Activated naive CD4-positive, alpha-beta T cell treated with anti-CD3 and anti-CD28 coated beads, Interleukin-2, amount 50 U/mL, for 16 hours (primary cell): ENCODE measurements around the gene PTGER2.

Source experiments
- DNase-seq: peaks from one replicate; pipeline ENCODE4 v3.0.0-alpha.2; 2020

The PTGER2 gene, protein sequence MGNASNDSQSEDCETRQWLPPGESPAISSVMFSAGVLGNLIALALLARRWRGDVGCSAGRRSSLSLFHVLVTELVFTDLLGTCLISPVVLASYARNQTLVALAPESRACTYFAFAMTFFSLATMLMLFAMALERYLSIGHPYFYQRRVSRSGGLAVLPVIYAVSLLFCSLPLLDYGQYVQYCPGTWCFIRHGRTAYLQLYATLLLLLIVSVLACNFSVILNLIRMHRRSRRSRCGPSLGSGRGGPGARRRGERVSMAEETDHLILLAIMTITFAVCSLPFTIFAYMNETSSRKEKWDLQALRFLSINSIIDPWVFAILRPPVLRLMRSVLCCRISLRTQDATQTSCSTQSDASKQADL

GRCh38 chr14:52313903-52314594, at the start of gene PTGER2:
Gene PTGER2 (plus strand): TSS chr14:52314312. CDS start chr14:52314549, 237 bp downstream.
- peak; percentile 71 for DNase-seq

- DNase-seq, result no peak
Measured at GRCh38 chr14:52265253-52265652, 48.9 kb upstream of the PTGER2 start.

DNA sequence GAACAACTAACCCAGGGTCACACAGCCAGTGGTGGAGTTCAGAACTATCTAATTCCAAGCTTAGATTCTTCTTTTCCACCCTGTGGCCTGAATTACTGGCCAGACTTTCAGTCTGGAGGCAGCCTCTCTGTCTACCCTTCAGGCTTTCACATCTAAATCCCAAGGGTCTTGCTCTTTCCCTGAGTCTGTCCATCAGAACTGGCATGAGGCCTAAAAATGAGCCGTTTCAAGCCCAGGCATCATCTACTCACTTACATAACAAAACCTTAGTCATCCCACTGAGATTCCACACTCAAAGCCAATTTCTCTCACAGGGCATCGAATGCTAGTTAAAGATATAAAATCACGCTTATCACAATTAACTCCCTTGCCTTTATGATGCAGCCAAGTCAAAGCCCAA, 47.9 kb upstream of the PTGER2 start:
- DNase-seq, result no peak

- DNase-seq, result no peak
Measured at GRCh38 chr14:52266782-52267181, 47.3 kb upstream of the PTGER2 start.

DNA sequence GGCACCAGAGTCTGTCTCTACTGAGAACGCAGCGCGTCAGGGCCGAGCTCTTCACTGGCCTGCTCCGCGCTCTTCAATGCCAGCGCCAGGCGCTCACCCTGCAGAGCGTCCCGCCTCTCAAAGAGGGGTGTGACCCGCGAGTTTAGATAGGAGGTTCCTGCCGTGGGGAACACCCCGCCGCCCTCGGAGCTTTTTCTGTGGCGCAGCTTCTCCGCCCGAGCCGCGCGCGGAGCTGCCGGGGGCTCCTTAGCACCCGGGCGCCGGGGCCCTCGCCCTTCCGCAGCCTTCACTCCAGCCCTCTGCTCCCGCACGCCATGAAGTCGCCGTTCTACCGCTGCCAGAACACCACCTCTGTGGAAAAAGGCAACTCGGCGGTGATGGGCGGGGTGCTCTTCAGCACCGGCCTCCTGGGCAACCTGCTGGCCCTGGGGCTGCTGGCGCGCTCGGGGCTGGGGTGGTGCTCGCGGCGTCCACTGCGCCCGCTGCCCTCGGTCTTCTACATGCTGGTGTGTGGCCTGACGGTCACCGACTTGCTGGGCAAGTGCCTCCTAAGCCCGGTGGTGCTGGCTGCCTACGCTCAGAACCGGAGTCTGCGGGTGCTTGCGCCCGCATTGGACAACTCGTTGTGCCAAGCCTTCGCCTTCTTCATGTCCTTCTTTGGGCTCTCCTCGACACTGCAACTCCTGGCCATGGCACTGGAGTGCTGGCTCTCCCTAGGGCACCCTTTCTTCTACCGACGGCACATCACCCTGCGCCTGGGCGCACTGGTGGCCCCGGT, 46.4 kb upstream of the PTGER2 start, which contains the start of gene PTGDR:
TSS of gene PTGDR (plus strand) at position 198 of the 778 bp plus-strand sequence. CDS start at position 315, 117 bp downstream.
- peak; percentile 13 for DNase-seq

DNA sequence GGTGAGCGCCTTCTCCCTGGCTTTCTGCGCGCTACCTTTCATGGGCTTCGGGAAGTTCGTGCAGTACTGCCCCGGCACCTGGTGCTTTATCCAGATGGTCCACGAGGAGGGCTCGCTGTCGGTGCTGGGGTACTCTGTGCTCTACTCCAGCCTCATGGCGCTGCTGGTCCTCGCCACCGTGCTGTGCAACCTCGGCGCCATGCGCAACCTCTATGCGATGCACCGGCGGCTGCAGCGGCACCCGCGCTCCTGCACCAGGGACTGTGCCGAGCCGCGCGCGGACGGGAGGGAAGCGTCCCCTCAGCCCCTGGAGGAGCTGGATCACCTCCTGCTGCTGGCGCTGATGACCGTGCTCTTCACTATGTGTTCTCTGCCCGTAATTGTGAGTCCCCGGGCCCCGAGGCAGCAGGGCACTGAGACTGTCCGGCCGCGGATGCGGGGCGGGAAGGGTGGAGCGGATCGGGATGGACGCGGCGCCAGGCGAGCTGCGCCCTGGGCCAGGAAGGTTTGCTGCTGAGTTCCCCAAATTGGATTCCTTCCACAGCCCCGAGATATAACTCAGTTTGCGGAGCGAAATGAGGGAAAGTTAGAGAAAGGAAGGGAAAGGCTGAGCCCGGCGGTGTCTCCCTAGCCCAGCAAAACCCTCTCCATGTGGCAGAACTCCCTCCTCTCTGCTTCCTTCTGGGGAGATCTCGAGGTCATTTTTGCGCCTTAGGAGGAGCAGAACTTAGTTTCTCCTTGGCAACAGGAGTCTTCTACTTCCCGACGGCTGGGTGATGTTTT, 45.6 kb upstream of the PTGER2 start:
- peak; percentile 15 for DNase-seq

DNA sequence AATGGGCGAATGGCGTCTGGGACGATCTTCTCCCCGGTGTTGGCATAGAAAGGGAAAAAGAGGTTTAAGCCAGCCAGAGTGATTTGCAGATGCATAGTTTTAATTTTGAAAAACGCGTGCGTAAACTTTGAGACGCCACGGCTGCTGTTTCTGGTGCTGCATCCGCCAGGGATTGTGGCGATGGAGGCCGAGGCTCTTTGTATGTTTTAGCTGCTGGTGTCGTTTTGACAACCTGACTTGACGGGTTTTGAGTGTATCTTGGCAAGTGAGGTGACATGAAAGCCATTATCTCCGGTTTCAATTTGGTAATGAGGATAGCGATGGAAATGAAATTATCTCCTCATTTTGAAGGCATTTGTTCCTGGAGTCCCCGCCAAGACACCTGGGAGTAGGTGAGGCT, 45.0 kb upstream of the PTGER2 start:
- DNase-seq, result no peak

GRCh38 chr14:52269982-52270381, 44.1 kb upstream of the PTGER2 start:
- DNase-seq, result no peak

GRCh38 chr14:52271538-52271937, 42.6 kb upstream of the PTGER2 start:
- no peak for DNase-seq

GRCh38 chr14:52272375-52272774, 41.7 kb upstream of the PTGER2 start:
- DNase-seq, result no peak

DNA sequence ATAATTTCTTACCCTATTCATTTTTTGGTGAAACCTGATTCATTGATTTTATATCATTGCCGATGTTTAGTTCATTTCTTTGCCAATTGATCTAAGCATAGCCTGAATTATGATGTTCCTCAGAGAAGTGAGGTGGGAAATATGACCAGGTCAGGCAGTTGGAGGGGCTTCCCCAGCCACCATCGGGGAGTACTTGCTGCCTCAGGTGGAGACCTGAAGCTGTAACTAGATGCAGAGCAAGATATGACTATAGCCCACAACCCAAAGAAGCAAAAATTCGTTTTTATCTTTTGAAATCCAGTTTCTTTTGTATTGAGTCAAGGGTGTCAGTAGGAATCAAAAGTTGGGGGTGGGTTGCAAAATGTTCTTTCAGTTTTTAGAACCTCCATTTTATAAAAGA, 38.7 kb upstream of the PTGER2 start:
- DNase-seq, result no peak

GRCh38 chr14:52277552-52277951, 36.6 kb upstream of the PTGER2 start:
- DNase-seq, result no peak

DNA sequence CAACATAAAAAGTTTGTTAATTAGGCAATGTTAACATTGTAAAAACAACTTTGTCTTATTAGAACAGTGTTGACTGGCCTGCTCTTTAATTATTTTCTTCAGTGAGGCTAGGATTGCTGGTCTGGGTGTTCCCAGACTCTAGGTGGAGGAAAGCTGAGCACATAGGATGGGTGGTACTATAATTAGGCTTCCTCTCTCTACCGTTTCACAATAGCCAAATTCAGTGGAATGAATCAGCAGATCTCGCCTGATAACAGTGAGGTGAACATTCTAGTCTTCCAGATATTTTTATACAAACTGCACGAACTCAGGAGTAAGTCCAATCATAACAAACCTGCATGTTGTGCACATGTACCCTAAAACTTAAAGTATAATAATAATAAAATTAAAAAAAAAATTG, 34.7 kb upstream of the PTGER2 start:
- no peak for DNase-seq

DNA sequence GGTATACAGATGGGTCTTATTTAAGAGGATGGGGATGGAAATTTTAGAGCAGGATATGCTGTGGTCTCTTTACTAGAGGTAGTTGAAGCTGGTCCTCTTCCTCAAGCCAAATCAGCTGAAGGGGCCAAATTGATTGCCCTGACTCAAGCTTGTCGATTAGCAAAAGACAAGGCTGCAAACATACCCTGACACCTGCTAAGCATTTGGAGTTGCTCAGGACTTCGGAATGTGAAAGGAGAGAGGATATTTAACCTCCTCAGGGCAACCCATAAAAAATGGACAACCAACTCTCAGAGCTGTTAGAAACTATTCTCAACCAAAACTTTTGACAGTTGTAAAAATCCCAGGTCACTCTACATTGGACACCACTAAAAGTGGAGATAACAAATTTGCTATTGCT, 31.0 kb upstream of the PTGER2 start:
- DNase-seq, result no peak

DNA sequence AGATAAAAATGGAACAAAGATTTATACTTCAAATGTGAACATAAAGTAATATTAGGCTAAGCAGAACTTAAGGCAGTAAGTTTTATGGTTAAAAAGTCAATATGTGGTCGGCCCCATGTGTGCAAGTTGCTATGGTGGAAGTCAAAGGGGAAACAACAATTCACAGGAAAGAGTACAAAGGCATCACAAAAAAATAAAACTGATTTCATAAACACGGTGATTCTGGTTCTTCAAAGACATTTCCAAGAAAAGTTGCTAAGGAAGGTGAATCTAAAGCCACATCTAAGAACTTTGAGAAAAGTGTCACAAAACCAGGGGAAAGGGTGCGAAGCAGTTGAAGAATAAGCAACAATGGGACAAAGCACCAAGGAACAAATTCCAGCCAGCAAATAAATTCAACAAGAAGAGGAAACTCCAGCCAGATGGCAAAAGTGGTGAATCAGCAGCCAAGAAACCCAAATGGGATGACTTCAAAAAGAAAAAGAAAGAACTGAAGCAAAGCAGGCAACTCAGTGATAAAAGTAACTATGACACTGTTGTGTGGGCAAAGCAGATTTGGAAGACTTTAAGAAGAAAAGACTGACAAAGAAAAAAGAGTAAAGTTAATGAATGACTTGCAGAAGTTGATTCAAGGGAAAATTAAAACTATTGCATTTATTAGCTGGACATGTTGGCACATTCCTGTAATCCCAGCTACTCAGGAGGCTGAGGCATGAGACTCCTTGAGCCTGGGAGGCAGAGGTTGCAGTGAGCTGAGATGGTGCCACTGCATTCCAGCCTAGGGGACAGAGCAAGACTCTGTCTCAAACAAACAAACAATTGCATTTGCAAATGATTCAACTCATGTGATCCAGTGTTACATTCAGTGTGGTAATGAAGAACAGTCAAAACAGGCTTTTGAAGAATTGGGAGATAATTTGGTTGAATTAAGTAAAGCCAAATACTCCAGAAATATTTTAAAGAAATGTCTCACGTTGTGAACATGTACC, 27.2 kb upstream of the PTGER2 start:
- DNase-seq, result no peak

DNA sequence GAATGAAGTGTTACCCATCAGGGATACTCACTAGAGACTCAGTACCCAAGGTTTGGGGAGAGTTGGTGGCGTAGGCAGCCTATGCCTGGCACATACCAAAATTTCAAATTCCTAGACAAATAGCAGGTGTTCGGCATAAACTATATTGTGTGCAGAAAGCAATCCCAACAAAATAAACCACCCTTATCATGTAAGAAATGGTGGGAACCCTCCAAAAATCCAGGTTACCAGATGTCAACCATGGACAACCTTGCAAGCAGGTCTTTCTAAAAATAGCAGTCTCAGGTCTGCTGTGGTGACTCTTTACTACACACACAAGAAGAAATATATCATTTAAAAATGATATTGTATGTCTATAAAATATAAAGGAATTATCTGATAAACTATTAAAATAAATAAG, 17.7 kb upstream of the PTGER2 start:
- no peak for DNase-seq

DNA sequence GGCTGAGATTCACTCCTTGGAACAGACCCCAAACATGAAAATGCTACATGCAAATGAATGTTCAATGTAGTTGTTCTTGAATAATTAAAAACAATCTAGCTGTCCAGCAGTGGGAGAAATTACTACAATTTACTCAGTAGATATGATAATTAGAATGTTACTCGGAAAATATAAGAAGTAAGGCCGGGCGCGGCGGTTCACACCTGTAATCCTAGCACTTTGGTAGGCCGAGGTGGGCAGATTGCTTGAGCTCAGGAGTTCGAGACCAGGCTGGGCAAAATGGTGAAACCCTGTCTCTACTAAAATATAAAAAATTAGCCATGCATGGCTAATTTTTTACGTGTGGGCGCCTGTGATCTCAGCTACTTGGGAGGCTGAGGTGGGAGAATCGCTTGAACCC, 15.3 kb upstream of the PTGER2 start:
- no peak for DNase-seq

DNA sequence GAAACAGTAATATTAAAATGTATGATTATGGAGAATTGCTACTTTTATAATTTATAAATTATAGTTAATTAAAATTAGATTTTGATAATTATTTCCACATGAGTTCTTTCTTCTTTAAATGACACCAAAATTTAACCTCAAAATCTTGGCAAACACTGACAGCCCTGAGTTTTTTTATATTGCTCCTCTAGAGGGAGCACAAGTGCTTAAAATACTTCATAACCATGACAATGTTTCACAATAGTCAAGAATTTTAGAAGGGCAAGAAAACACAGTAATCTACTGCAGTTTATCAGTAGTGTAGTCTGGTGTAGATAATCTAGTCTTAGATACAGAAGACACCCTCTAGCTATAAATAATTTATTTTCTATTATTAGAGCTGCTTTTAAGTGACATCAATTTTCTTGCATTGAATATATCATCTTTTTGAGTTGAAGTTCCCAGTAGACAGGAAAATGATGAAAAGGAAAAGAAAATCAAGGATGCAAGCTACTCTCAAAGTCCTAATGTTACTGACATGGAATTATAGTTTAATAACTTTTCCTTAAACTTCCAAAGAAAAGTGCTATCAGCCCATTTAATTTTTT, 14.3 kb upstream of the PTGER2 start:
- DNase-seq, result no peak

DNA sequence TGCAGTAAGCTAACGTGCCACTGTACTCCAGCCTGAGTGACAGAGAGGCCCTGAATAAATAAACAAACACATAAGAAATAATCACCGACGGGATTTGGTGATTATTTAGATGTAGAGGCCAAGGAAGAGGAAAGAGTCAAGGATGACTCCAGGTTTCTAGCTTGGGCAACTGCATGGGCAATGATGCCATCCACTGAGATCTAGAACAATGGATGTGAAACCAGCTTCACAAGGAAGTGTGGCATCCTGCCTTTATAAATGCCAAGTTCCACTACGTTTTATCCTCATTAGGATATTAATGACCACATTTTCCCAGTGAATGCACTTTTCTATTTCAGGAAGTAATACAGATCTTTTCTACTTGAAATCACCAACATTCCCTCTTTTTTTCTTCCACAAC, 10.9 kb upstream of the PTGER2 start:
- DNase-seq, result no peak

DNA sequence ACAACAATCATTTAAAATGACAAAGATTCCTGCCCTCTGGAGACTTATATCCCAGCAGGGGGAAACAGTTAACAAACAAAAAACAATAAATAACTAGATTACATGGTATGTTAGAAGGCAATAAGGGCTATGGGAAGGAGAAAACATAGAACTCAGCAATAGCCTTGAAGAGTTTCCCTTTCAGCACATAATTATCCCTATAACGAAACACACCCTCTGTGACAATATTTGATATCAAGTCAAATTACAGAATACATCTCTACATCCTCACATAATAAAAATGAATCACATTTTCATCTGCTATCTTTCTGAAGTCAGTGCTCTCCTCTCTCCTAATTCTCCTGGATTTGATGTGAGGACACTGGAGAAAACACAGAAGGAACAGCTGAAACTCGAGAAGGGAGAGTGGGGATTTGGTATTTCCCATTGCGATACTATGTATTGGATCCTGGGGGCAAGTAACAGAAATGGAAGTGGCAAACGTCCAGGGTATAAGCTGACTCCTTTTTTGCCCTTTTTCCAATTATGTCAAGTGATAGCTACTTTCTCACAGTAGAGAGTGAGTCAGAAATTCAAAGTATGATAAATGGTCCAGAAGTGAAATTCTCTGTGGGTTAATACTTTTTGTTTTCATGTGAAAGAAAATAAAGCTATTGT, 9.7 kb upstream of the PTGER2 start:
- no peak for DNase-seq

DNA sequence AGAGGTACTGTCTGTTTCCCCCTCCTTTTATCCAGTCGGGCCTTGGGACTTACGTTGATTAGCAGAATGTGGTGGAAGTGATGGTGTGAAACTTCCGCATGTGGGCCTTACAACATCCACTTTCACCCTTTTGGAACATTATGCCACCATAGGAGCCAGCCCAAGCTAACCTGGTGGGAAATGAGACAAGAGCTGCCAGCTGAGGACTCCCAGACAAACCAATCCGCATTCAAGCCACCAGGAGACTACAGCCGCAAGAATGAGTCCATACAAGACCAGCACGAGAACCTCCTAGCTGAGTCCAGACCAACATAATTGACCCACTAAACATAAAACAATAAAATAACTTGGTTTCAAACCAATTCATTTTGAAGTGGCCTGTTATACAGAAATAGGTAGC, 9.1 kb upstream of the PTGER2 start:
- no peak for DNase-seq
